ENCODE data around the gene PPP2R2C.

GRCh38 chr4:6386091-6386490 is 86.3 kb downstream of the PPP2R2C start:
- no peak for TF ChIP-seq CTCF (conservative IDR thresholded peaks at IDR 0.05; ENCODE audit: low read depth in 2 of 2)
- TF ChIP-seq EZH2 (IDR thresholded peaks at IDR 0.05; ENCODE audit: low read depth, unreplicated experiment) = no peak
- no peak for TF ChIP-seq POLR2AphosphoS5 (IDR thresholded peaks at IDR 0.05; ENCODE audit: low read depth)
- no peak for TF ChIP-seq EZH2phosphoT487 (IDR thresholded peaks at IDR 0.05; ENCODE audit: unreplicated experiment)
- TF ChIP-seq ZNF114 (CRISPR knock-in tag; IDR thresholded peaks at IDR 0.05) = no peak
- TF ChIP-seq REST (IDR thresholded peaks at IDR 0.05; ENCODE audit: unreplicated experiment) = no peak
- TF ChIP-seq ZNF462 (CRISPR knock-in tag; IDR thresholded peaks at IDR 0.05) = no peak
- TF ChIP-seq CREB1 (CRISPR knock-in tag; IDR thresholded peaks at IDR 0.05; ENCODE audit: low read depth) = no peak
- TF ChIP-seq STAT1 (IDR thresholded peaks at IDR 0.05; ENCODE audit: unreplicated experiment) = no peak
- no peak for TF ChIP-seq NANOG (IDR thresholded peaks at IDR 0.05; ENCODE audit: borderline replicate concordance)
- TF ChIP-seq JUNB (IDR thresholded peaks at IDR 0.05; ENCODE audit: unreplicated experiment) = no peak
- TF ChIP-seq ETS1 (IDR thresholded peaks at IDR 0.05) = no peak
- no peak for TF ChIP-seq ZNF331 (CRISPR knock-in tag; IDR thresholded peaks at IDR 0.05; ENCODE audit: low read depth)

Data from GM23338 (cell line).